Measurements from ENCODE around the gene ATG4B.

DNA sequence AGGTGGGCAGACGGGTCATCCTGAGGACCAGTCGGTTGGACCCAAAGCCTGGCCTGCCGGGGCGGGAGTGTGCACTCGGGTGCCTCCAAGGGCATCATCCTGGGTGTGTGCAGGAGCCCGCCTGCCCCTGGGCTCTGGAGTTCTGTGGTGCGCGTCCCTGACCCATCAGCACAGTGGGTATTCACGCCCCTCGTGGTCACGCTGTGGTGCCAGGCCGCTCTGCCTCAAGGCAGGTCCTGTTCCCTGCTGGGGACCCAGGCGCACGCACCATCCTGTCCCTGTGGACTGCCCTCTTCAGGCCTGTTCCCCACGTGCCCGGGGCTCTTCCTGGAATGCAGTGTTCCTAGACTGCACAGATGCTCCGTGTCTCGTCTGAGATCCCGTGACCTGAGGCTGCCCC lies 82.6 kb downstream of the ATG4B start:
- TF ChIP-seq, protein P1, sequence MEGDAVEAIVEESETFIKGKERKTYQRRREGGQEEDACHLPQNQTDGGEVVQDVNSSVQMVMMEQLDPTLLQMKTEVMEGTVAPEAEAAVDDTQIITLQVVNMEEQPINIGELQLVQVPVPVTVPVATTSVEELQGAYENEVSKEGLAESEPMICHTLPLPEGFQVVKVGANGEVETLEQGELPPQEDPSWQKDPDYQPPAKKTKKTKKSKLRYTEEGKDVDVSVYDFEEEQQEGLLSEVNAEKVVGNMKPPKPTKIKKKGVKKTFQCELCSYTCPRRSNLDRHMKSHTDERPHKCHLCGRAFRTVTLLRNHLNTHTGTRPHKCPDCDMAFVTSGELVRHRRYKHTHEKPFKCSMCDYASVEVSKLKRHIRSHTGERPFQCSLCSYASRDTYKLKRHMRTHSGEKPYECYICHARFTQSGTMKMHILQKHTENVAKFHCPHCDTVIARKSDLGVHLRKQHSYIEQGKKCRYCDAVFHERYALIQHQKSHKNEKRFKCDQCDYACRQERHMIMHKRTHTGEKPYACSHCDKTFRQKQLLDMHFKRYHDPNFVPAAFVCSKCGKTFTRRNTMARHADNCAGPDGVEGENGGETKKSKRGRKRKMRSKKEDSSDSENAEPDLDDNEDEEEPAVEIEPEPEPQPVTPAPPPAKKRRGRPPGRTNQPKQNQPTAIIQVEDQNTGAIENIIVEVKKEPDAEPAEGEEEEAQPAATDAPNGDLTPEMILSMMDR (IDR thresholded peaks at IDR 0.05), result no peak
- TF ChIP-seq POLR2A (IDR thresholded peaks at IDR 0.05), result no peak
